ENCODE results near the gene OLIG1.

- TF ChIP-seq RXRB (CRISPR knock-in tag; IDR thresholded peaks at IDR 0.05; ENCODE audit: borderline replicate concordance) (no peak), RXRA (CRISPR knock-in tag; IDR thresholded peaks at IDR 0.05) (no peak), HDAC1 (CRISPR knock-in tag; IDR thresholded peaks at IDR 0.05) (no peak), SIX4 (CRISPR knock-in tag; IDR thresholded peaks at IDR 0.05) (no peak), BCL3 (CRISPR knock-in tag; IDR thresholded peaks at IDR 0.05) (no peak), ZNF274 (CRISPR knock-in tag; IDR thresholded peaks at IDR 0.05) (no peak), ZNF605 (CRISPR knock-in tag; IDR thresholded peaks at IDR 0.05) (no peak)
- TF ChIP-seq, protein P1, sequence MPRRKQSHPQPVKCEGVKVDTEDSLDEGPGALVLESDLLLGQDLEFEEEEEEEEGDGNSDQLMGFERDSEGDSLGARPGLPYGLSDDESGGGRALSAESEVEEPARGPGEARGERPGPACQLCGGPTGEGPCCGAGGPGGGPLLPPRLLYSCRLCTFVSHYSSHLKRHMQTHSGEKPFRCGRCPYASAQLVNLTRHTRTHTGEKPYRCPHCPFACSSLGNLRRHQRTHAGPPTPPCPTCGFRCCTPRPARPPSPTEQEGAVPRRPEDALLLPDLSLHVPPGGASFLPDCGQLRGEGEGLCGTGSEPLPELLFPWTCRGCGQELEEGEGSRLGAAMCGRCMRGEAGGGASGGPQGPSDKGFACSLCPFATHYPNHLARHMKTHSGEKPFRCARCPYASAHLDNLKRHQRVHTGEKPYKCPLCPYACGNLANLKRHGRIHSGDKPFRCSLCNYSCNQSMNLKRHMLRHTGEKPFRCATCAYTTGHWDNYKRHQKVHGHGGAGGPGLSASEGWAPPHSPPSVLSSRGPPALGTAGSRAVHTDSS (CRISPR knock-in tag; conservative IDR thresholded peaks at IDR 0.05) = no peak
- TF ChIP-seq, protein P2, sequence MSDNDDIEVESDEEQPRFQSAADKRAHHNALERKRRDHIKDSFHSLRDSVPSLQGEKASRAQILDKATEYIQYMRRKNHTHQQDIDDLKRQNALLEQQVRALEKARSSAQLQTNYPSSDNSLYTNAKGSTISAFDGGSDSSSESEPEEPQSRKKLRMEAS (IDR thresholded peaks at IDR 0.05) = no peak
- TF ChIP-seq, protein P3, sequence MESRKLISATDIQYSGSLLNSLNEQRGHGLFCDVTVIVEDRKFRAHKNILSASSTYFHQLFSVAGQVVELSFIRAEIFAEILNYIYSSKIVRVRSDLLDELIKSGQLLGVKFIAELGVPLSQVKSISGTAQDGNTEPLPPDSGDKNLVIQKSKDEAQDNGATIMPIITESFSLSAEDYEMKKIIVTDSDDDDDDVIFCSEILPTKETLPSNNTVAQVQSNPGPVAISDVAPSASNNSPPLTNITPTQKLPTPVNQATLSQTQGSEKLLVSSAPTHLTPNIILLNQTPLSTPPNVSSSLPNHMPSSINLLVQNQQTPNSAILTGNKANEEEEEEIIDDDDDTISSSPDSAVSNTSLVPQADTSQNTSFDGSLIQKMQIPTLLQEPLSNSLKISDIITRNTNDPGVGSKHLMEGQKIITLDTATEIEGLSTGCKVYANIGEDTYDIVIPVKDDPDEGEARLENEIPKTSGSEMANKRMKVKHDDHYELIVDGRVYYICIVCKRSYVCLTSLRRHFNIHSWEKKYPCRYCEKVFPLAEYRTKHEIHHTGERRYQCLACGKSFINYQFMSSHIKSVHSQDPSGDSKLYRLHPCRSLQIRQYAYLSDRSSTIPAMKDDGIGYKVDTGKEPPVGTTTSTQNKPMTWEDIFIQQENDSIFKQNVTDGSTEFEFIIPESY (CRISPR knock-in tag; IDR thresholded peaks at IDR 0.05) = no peak
Measured at GRCh38 chr21:33046455-33046854, 23.5 kb upstream of the OLIG1 start.

All from HepG2 (cell line).